Peyer's patch (tissue), 4 donors: ENCODE results near the gene EPAS1.

ENCODE experiments used
- POLR2A ChIP-seq, 2 donors: fragments of 450-650 bp; IDR thresholded peaks; one replicate each; pipeline ENCODE4 v1.5.1; 2017; ENCODE audit warnings: antibody characterized with exemption in 2 of 2, mild to moderate bottlenecking in 2 of 2, moderate library complexity in 2 of 2
- TF ChIP-seq, protein P1 (sequence below), 6 experiments: fragments of 450-650 bp in 4 of 6; fragments of 200-600 bp in 2 of 6; sonication (generic) in 1 of 6; IDR thresholded peaks; one replicate each; pipeline ENCODE4 v1.5.1; 2017 to 2019; ENCODE audit warnings: antibody characterized with exemption in 6 of 6, mild to moderate bottlenecking in 3 of 6, moderate library complexity in 1 of 6

DNA sequence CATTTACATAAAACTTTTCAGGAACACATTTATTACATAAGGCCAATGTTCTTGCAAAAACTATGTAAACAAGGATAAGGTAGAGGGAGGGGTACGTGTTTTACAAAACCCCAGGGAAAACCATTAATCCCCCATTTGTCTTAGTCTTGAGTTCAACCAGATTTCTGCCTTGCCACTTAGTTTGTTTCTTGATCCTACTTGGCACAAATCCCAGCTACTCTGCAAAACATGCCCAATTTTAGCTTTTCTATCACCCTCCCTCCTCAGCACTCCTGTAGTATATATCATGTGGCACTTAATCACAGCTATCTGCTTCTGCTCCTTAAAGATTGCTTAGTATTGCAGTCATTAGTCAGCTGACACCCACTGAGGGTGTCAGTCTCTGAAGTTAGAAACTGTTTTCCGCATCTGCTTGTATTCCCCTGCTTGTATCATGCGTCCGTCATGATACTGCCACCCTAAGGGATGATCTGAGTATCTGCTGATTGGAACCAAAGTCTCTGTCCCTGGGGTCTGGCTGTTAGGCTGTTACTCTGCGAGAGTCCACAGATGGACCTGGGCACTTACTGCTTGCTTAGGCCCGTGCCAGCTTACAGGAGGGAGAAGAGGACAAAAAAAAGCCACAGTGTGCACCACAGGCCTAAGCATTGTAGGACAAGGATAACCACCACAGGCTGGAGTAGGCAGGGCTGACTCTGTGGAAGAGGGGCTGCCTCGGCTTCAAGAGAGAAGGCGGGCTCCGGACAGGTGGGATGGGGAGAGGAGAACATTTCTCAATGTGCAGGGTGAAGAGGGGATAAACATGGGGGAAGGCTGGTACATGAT lies 82.2 kb downstream of the EPAS1 start:
- no peak for TF ChIP-seq POLR2A (IDR thresholded peaks at IDR 0.05)
- TF ChIP-seq, protein P1, sequence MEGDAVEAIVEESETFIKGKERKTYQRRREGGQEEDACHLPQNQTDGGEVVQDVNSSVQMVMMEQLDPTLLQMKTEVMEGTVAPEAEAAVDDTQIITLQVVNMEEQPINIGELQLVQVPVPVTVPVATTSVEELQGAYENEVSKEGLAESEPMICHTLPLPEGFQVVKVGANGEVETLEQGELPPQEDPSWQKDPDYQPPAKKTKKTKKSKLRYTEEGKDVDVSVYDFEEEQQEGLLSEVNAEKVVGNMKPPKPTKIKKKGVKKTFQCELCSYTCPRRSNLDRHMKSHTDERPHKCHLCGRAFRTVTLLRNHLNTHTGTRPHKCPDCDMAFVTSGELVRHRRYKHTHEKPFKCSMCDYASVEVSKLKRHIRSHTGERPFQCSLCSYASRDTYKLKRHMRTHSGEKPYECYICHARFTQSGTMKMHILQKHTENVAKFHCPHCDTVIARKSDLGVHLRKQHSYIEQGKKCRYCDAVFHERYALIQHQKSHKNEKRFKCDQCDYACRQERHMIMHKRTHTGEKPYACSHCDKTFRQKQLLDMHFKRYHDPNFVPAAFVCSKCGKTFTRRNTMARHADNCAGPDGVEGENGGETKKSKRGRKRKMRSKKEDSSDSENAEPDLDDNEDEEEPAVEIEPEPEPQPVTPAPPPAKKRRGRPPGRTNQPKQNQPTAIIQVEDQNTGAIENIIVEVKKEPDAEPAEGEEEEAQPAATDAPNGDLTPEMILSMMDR (IDR thresholded peaks at IDR 0.05) = no peak
